Astrocyte of the hippocampus (primary cell): Measurements from ENCODE around the gene PKHD1.

Experiments
- DNase-seq: peaks from one replicate; pipeline ENCODE4 v3.0.0; 2011; ENCODE audit warnings: low read depth, low spot score

PKHD1 gene

GRCh38 chr6:51620971-51621370 is 466.4 kb downstream of the PKHD1 start:
- DNase-seq = no peak

- no peak for DNase-seq
These were observed 468.2 kb downstream of the PKHD1 start for GRCh38 chr6:51619042-51619799.

- no peak for DNase-seq
These were observed 468.9 kb downstream of the PKHD1 start for GRCh38 chr6:51618563-51618962.

GRCh38 chr6:51617751-51618150 is 469.7 kb downstream of the PKHD1 start:
- DNase-seq = no peak

GRCh38 chr6:51616243-51616642 is 471.2 kb downstream of the PKHD1 start:
- DNase-seq = no peak

- DNase-seq = no peak
These were observed 472.7 kb downstream of the PKHD1 start for GRCh38 chr6:51614725-51615124.

GRCh38 chr6:51613558-51613957 is 473.9 kb downstream of the PKHD1 start:
- no peak for DNase-seq

- no peak for DNase-seq
These were observed 478.5 kb downstream of the PKHD1 start for GRCh38 chr6:51608932-51609331.

GRCh38 chr6:51608383-51608782 is 479.0 kb downstream of the PKHD1 start:
- DNase-seq = no peak

- no peak for DNase-seq
These were observed 486.9 kb downstream of the PKHD1 start for GRCh38 chr6:51600514-51600913.

- no peak for DNase-seq
These were observed 489.2 kb downstream of the PKHD1 start for GRCh38 chr6:51598171-51598570.

GRCh38 chr6:51594981-51595380 is 492.4 kb downstream of the PKHD1 start:
- DNase-seq = no peak

GRCh38 chr6:51585264-51585663 is 502.1 kb downstream of the PKHD1 start:
- DNase-seq = no peak

GRCh38 chr6:51584163-51584562 is 503.2 kb downstream of the PKHD1 start:
- no peak for DNase-seq

- no peak for DNase-seq
These were observed 508.4 kb downstream of the PKHD1 start for GRCh38 chr6:51578994-51579393.

- DNase-seq = no peak
These were observed 509.1 kb downstream of the PKHD1 start for GRCh38 chr6:51578362-51578761.

- no peak for DNase-seq
These were observed 513.4 kb downstream of the PKHD1 start for GRCh38 chr6:51574040-51574439.

GRCh38 chr6:51571168-51571567 is 516.2 kb downstream of the PKHD1 start:
- peak; percentile 1 for DNase-seq

GRCh38 chr6:51570168-51570921 is 517.1 kb downstream of the PKHD1 start:
- DNase-seq = no peak

- DNase-seq = no peak
These were observed 517.8 kb downstream of the PKHD1 start for GRCh38 chr6:51569594-51569993.

GRCh38 chr6:51568771-51569170 is 518.6 kb downstream of the PKHD1 start:
- DNase-seq = no peak

- DNase-seq = no peak
These were observed 521.9 kb downstream of the PKHD1 start for GRCh38 chr6:51565472-51565871.
